Measurements from ENCODE around the gene COPE. TPM values are rescaled to one million over a fixed set of nuclear protein-coding genes. Genes with fewer than 3 reads are reported as not detected.
A peak's percentile ranks its signal among the peaks of the same experiment; 100 is the strongest.
"Not testable (repeated sequence)": the region's sequence is repeated elsewhere in the genome, so short reads cannot be mapped to it uniquely, and the experiment has no call there.

Gene COPE
- total RNA-seq, 1 donor from 2014 or later, result 171 TPM

- Mint-ChIP-seq H3K27me3 (no peaks in the 10 kb centered on the region), H3K36me3 (peaks cover 4% of the 10 kb centered on the region)
- TF ChIP-seq, protein P1, sequence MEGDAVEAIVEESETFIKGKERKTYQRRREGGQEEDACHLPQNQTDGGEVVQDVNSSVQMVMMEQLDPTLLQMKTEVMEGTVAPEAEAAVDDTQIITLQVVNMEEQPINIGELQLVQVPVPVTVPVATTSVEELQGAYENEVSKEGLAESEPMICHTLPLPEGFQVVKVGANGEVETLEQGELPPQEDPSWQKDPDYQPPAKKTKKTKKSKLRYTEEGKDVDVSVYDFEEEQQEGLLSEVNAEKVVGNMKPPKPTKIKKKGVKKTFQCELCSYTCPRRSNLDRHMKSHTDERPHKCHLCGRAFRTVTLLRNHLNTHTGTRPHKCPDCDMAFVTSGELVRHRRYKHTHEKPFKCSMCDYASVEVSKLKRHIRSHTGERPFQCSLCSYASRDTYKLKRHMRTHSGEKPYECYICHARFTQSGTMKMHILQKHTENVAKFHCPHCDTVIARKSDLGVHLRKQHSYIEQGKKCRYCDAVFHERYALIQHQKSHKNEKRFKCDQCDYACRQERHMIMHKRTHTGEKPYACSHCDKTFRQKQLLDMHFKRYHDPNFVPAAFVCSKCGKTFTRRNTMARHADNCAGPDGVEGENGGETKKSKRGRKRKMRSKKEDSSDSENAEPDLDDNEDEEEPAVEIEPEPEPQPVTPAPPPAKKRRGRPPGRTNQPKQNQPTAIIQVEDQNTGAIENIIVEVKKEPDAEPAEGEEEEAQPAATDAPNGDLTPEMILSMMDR (conservative IDR thresholded peaks at IDR 0.05), result no peak
Observed at GRCh38 chr19:18919900-18920214, 670 bp upstream of the COPE start.

DNA sequence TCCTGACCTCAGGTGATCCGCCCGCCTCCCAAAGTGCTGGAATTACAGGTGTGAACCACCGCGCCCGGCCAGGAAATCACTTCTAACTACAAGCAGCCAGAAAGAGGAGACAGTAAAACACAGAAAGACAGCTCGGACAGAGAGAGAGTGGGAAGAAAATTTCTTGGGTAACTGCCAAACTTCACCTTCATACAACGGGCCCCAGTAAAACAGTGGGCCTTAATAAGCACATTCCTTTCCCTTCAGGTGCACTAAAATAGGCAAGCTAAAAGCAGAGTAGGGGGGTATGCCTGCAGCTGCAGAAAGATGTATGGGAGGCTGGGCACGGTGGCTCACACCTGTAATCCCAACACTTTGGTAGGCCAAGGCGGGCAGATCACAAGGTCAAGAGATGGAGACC is 1.6 kb downstream of the COPE start:
- not testable (repeated sequence) for DNase-seq (ENCODE audit: extremely low spot score, unreplicated experiment); H3K27ac Mint-ChIP-seq; H3K27me3 Mint-ChIP-seq; H3K9me3 Mint-ChIP-seq; H3K36me3 Mint-ChIP-seq
- peaks cover 14% of the 10 kb centered on the region for H3K4me1 Mint-ChIP-seq (ENCODE audit: unreplicated experiment)
- peak overlapping the region; percentile 80 for H3K4me3 Mint-ChIP-seq

More at GRCh38 chr19:18919900-18920214, 670 bp upstream of the COPE start:
- Mint-ChIP-seq H3K9me3 (no peaks in the 10 kb centered on the region), H3K4me1 (ENCODE audit: unreplicated experiment) (peaks cover 14% of the 10 kb centered on the region), H3K27ac (peak overlapping the region; percentile 87), H3K4me3 (peak overlapping the region; percentile 93)
- no peak for DNase-seq (ENCODE audit: extremely low spot score, unreplicated experiment)

GRCh38 chr19:18915639-18916038 is 3.5 kb downstream of the COPE start:
- Mint-ChIP-seq H3K9me3 (no peaks in the 10 kb centered on the region), H3K27me3 (no peaks in the 10 kb centered on the region), H3K36me3 (peaks cover 7% of the 10 kb centered on the region), H3K4me3 (peak overlapping the region; percentile 72), H3K27ac (peak overlapping the region; percentile 83), H3K4me1 (ENCODE audit: unreplicated experiment) (peaks cover 14% of the 10 kb centered on the region)
- DNase-seq (ENCODE audit: extremely low spot score, unreplicated experiment), result no peak
- TF ChIP-seq, protein P1 (conservative IDR thresholded peaks at IDR 0.05), result peak; percentile 62

- H3K27ac Mint-ChIP-seq, result peak overlapping the region; percentile 56
- no peaks in the 10 kb centered on the region for H3K9me3 Mint-ChIP-seq
- H3K36me3 Mint-ChIP-seq, result peaks cover 7% of the 10 kb centered on the region
- H3K4me3 Mint-ChIP-seq, result no peak overlapping the region
- peaks cover 4% of the 10 kb centered on the region for H3K4me1 Mint-ChIP-seq (ENCODE audit: unreplicated experiment)
- TF ChIP-seq, protein P1 (conservative IDR thresholded peaks at IDR 0.05), result no peak
- no peak for DNase-seq (ENCODE audit: extremely low spot score, unreplicated experiment)
- no peaks in the 10 kb centered on the region for H3K27me3 Mint-ChIP-seq
Observed at GRCh38 chr19:18913466-18913865, 5.7 kb downstream of the COPE start.

GRCh38 chr19:18912933-18913332 is 6.3 kb downstream of the COPE start:
- Mint-ChIP-seq H3K27me3 (no peaks in the 10 kb centered on the region), H3K4me3 (no peak overlapping the region), H3K36me3 (peaks cover 7% of the 10 kb centered on the region), H3K27ac (peak overlapping the region; percentile 56), H3K9me3 (no peaks in the 10 kb centered on the region), H3K4me1 (ENCODE audit: unreplicated experiment) (peaks cover 4% of the 10 kb centered on the region)
- no peak for DNase-seq (ENCODE audit: extremely low spot score, unreplicated experiment)
- TF ChIP-seq, protein P1 (conservative IDR thresholded peaks at IDR 0.05), result no peak

DNA sequence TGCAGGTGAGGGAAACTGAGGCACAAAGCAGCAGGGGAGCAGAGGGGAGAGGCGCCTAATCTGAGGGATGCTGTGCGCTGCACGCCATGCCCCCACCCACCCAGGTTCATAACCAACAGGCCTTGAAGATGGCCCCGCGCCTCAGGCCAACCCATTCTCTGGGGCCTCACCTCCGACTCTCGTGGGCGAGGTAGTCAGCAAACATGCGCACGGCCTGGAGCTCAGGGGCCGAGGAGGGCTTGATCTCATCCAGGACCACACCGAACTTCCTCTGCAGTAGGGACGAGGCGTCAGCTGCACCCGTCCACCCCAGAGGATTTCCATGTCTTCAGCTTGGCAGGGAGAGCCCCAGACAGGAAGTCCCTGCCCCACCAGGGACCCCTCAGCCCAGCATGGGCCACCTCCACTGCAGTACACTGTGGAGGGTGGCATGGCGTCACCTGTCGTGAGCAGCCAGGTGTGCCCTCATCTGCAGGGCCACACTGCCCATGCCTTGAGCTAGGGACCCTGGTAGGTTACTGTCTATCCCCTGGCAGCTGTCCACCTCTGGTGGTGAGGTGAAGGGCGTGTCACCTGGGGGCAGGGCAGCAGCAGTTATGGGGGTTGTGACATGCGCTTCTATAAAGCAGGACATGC is 8.3 kb downstream of the COPE start:
- TF ChIP-seq, protein P1 (conservative IDR thresholded peaks at IDR 0.05), result no peak
- Mint-ChIP-seq H3K4me3 (no peak overlapping the region), H3K9me3 (no peaks in the 10 kb centered on the region), H3K4me1 (ENCODE audit: unreplicated experiment) (no peaks in the 10 kb centered on the region), H3K27me3 (no peaks in the 10 kb centered on the region), H3K36me3 (peaks cover 7% of the 10 kb centered on the region), H3K27ac (no peak overlapping the region)
- DNase-seq (ENCODE audit: extremely low spot score, unreplicated experiment), result no peak
